Chondrocyte (in vitro differentiated cells): ENCODE measurements around the gene TCAP. TPM values are rescaled to one million over a fixed set of nuclear protein-coding genes. Genes with fewer than 3 reads are reported as not detected.

ENCODE experiments used
- DNase-seq: peaks from one replicate; pipeline ENCODE4 v3.0.0; 2021; ENCODE audit warnings: mixed read lengths, low spot score
- H3K27ac Mint-ChIP-seq: one replicate; pipeline ENCODE4 v1.8.0; 2021; ENCODE audit warnings: mild to moderate bottlenecking, moderate library complexity, mixed read lengths; ENCODE audit not compliant: unreplicated experiment
- H3K27me3 Mint-ChIP-seq: 2 replicates; pipeline ENCODE4 v1.8.0; 2021; ENCODE audit warnings: low read depth, mixed read lengths
- H3K36me3 Mint-ChIP-seq: 2 replicates; pipeline ENCODE4 v1.8.0; 2021; ENCODE audit warnings: low read depth, mixed read lengths
- H3K4me1 Mint-ChIP-seq: 2 replicates; pipeline ENCODE4 v1.8.0; 2021; ENCODE audit warnings: low read depth, mild to moderate bottlenecking, mixed read lengths
- H3K4me3 Mint-ChIP-seq: one replicate; pipeline ENCODE4 v1.8.0; 2021; ENCODE audit warnings: mild to moderate bottlenecking, moderate library complexity, mixed read lengths; ENCODE audit not compliant: unreplicated experiment
- H3K9me3 Mint-ChIP-seq: 2 replicates; pipeline ENCODE4 v1.8.0; 2021; ENCODE audit warnings: low read depth, mixed read lengths
- CTCF ChIP-seq: fragments of 200-600 bp; sonication (generic); IDR thresholded peaks from 2 replicates; pipeline ENCODE4 v1.5.0; 2021; ENCODE audit warnings: antibody characterized with exemption, mild to moderate bottlenecking, moderate library complexity
- total RNA-seq: library from RNA; stranded (reverse); gene quantifications from 3 replicates; pipeline ENCODE4 v1.2.1, GENCODE V29; 2021

TCAP gene
- total RNA-seq, 1 donor from 2014 or later: 0.77 TPM

- Mint-ChIP-seq H3K4me3 (no peak overlapping the region), H3K9me3 (no peaks in the 10 kb centered on the region), H3K27me3 (no peaks in the 10 kb centered on the region), H3K4me1 (peaks cover 26% of the 10 kb centered on the region), H3K27ac (no peak overlapping the region), H3K36me3 (no peaks in the 10 kb centered on the region)
- no peak for DNase-seq
- TF ChIP-seq CTCF: no peak
Observed at GRCh38 chr17:39647256-39647655, 17.9 kb upstream of the TCAP start.

DNA sequence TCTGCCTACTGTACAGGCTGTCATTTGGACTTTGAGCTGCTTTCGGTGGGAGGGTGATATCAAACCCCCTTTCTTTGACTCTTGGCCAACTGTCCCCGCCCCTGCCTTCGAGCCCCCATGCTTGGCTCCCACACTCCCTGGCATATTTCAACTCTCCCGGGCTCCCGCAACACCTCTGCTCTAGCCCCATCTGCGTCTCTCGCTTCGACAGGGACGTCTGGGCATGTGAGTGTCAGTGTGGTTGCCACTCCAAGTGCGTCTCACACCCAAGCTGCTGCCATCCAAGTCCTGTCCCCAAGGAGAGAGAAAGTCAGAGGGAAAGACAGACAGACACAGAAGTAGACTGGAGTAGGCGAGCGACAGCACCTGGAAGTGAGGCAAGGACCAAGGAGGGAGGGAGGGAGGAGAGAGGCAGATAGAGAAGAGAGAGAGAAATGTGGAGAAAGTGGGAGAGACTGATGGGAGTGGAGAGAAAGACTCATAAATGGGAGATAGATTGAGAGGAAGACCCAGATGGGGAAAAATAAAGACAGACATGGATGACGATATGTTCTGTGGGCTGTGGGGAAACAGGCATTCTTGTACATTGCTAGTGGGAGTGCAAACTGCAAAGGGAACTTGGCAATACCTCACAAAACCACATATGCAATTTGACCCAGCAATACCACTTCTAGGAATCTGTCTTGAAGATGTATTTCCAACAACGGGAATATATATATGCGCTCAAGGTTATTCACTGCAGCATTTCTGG lies 16.4 kb upstream of the TCAP start:
- Mint-ChIP-seq H3K36me3 (no peaks in the 10 kb centered on the region), H3K27ac (peak overlapping the region; percentile 42), H3K4me3 (no peak overlapping the region), H3K27me3 (no peaks in the 10 kb centered on the region), H3K4me1 (peaks cover 14% of the 10 kb centered on the region), H3K9me3 (no peaks in the 10 kb centered on the region)
- no peak for TF ChIP-seq CTCF
- DNase-seq: no peak

DNA sequence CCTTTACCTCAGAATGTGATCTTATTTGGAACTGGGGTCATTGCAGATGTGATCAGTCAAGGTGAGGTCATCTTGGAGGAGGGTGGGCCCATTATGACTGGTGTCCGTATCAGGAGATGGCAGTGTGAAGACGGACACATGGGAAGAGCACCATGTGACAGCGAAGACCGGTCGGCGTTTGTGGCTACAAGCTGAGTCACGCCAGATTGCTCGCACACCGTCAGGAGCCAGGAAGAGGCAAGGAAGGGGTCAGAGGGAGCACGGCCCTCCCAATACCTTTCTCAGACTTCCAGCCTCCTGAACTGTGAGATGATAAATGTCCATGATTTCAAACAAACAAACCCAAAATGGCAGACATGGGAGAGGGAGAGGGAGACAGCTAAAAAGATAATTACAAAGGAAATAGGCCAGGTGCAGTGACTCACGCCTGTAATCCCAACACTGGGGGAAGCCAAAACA lies 15.0 kb upstream of the TCAP start:
- H3K36me3 Mint-ChIP-seq: no peaks in the 10 kb centered on the region
- H3K4me3 Mint-ChIP-seq: no peak overlapping the region
- H3K27ac Mint-ChIP-seq: no peak overlapping the region
- no peak for DNase-seq
- no peaks in the 10 kb centered on the region for H3K27me3 Mint-ChIP-seq
- H3K9me3 Mint-ChIP-seq: no peaks in the 10 kb centered on the region
- H3K4me1 Mint-ChIP-seq: peaks cover 11% of the 10 kb centered on the region
- no peak for TF ChIP-seq CTCF

DNA sequence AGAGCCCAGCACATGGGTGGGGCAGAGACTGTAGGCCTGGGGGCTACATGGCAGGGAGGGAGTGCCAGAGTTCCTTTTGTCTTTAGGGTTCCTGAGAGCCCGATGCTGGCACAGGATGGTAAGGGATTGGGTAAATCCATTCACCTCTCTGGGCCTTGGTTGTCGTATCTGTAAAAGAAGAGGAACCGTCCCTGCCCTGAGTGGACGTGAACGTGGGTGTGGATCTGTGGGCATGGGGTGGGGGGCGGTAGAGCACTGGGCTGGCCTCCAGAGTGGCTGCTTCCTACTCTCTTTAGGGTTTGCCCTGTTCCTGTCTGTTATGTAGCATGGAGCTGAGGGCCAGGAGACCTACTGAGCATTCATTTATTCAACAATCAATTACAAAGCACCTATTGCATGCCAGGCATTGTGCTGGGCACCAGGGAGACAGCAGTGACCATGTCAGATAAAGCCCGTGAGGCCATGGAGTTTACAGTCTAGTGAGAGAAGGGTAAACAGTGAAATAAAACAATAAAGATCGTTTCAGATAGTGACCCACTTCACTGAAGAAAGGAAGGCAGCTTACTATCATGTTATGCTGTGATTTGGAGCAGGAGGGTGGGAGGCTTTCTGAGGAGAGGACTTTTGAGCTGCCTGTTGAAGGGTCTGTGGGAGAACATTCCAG lies 13.1 kb upstream of the TCAP start:
- Mint-ChIP-seq H3K36me3 (no peaks in the 10 kb centered on the region), H3K9me3 (no peaks in the 10 kb centered on the region), H3K4me1 (peaks cover 11% of the 10 kb centered on the region), H3K27me3 (no peaks in the 10 kb centered on the region), H3K4me3 (no peak overlapping the region), H3K27ac (no peak overlapping the region)
- no peak for DNase-seq
- no peak for TF ChIP-seq CTCF

GRCh38 chr17:39652587-39653315 lies 12.4 kb upstream of the TCAP start:
- Mint-ChIP-seq H3K36me3 (no peaks in the 10 kb centered on the region), H3K4me1 (peaks cover 11% of the 10 kb centered on the region), H3K4me3 (no peak overlapping the region), H3K9me3 (no peaks in the 10 kb centered on the region), H3K27ac (no peak overlapping the region), H3K27me3 (no peaks in the 10 kb centered on the region)
- DNase-seq: no peak
- no peak for TF ChIP-seq CTCF
